ENCODE results near the gene IL32.

Gene IL32

DNA sequence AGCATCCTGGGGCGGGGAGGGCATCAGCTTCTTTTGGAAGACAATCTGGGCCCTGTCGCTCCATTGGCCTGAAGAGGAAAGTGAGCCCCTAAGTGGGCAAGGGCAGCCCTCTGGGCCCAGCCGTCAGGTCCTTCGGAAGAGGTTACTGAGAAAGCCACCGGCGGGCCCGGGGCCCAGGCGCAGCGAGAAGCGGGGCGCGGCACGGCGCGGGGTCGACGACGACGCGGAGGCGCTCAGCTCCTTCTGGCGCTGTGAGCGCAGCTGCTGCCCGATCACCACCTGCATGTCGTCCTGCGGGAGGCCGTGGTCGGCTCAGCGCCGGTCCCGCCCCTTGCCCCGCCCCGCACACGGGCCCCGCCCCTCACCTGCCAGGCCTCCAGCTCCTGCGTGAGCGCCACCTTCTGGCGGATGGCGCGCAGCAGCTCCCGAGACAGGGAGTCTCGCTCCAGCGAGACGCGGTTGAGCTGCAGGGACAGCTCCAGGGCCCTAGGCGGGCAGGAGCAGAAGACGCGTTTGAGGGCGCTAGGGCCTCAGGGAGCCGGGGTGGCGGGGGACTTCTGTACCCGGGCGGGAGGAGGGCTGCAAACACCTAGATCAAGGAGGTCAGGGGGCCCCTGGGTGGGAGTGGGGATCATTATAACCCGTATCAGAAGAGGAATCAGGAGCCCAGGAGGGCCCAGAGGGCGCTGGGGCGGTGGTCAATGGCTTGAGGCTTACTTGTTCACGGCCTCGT is 37.3 kb upstream of the IL32 start:
- peak; percentile 87 for DNase-seq (ENCODE audit: low spot score)

DNA sequence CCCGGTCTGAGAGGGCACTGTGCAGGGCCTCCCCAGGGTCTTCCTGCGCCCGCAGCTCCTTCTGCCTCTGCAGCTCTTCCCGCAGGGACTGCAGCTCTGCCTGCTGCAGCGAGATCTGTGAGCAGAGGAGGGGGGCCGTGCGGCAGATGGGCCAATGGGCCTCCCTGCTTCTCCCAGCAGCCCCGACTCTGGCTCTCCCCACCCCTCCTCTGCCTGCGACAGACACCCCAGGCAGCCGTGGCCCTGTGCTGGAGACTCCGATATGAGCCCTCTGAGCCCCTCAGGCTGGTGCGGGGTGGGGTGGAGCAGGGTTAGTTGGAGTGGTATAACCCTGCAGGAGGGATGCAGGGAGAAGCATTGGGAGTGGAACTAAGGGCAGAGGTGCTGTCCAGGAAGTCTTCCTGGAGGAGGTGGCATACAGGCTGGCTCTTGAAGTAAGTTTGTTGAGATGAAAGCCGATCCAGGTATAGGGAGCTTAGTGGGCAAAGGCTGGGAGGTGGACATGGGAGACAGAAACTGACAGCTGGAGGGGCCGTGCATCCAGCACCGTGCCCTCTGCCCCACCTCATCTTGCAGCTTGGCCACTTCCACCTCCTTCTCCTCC is 36.6 kb upstream of the IL32 start:
- no peak for DNase-seq (ENCODE audit: low spot score)

GRCh38 chr16:3029491-3030221 is 35.8 kb upstream of the IL32 start:
- DNase-seq (ENCODE audit: low spot score) = no peak

DNA sequence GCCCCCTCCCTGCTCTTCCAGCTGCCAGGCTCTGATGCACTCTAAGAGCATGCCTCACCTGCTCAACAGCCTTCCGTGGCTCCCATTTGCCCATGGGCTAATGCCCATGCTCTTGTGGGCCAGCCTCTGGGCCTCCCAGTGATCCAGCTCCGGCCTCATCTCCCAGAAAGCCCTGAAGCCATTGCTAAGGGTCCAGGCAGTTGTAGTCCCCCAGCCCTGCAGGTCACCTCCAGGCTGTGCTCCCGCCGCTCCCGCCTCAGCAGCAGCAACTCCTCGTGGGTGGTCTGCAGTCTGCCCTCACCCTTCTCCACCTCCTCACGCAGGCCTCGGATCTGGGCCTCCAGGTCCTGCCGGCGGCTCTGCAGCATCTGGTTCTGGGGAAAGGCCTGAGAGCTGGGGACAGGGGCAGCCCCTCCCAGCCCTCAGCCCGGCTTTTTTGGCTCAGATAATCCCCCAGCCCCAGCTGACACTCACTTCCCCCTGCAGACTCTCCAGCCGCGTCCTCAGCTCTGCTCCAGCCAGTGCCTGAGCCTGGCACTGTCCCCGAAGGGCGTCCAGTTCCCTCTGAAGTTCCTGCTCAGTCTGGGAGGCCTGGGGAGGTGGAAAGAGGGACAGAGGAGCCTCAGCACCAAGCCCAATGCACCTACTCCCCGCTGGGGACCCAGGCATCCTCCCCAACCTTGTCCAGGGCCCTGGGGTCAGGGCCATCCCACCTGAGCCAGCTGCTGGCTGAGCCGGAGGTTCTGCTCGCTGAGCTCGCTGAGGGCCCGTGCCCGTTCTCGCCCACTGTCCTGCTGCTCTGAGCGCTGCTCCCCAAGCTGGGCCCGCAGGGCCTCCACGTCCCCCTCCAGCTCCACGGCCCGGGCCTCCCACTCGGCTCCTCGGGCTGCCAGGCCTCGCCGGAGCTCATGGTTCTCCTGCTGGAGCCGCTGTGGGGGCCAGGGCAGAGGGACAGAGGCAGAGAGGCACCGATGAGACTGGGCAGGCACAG is 34.9 kb upstream of the IL32 start:
- DNase-seq (ENCODE audit: low spot score) = no peak

GRCh38 chr16:3032624-3033023 is 32.8 kb upstream of the IL32 start:
- no peak for DNase-seq (ENCODE audit: low spot score)

GRCh38 chr16:3035289-3035971 is 30.0 kb upstream of the IL32 start:
- DNase-seq (ENCODE audit: low spot score) = no peak

GRCh38 chr16:3035972-3036725 is 29.3 kb upstream of the IL32 start:
- DNase-seq (ENCODE audit: low spot score) = no peak

DNA sequence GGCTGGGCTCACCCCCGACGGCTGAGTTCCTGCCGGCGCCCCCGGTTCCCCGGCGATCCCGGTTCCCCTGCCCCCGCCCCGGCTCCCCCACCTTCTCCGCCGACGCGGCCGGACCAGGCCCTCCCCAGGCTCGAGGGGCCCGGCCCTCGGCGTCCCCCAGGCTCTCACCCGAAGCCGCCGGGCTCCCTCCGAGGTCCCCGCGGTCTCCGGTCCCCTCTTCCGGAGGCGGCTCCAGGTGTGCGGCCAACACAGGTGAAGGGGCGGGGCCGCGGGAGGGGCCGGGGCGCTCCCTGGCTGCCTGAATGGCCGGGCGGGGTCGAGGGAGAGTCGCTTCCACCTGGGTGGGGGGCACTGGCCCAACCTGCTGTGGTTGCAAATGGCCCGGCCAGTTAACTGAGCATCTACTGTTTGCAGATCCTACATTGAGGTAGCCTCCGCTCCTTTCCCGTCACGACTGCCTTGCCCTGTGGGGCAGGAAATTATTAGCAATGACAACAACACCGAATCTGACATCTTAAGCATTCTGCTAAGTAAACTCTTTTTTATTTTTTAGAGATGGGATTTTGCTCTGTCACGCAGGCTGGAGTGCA is 28.6 kb upstream of the IL32 start, which contains the start of gene BICDL2:
BICDL2 (minus strand) TSS at position 219 of the 590 bp plus-strand sequence. CDS start 1,448 bp downstream, outside the sequence.
- DNase-seq (ENCODE audit: low spot score) = no peak

DNA sequence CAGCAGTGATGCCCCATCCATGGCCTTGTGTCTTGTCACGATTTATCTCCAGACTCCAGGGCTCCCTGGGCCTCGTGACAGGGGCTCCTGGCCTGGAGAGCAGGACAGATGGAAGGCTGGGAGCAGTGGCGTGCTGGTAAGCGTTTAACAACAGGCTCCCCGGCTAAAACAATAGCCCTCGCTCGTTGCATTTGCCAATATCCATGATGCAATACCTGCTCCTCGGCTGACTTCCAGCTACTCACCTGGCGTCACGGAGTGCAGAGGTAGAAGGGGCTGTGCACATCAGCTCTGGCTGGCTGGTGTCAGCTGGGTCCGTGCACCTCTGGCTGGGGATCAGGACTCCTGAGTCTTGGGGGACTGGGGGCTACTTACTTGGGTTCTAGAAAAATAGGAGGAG is 27.2 kb upstream of the IL32 start:
- DNase-seq (ENCODE audit: low spot score) = no peak

GRCh38 chr16:3038896-3039295 is 26.5 kb upstream of the IL32 start:
- DNase-seq (ENCODE audit: low spot score) = no peak

DNA sequence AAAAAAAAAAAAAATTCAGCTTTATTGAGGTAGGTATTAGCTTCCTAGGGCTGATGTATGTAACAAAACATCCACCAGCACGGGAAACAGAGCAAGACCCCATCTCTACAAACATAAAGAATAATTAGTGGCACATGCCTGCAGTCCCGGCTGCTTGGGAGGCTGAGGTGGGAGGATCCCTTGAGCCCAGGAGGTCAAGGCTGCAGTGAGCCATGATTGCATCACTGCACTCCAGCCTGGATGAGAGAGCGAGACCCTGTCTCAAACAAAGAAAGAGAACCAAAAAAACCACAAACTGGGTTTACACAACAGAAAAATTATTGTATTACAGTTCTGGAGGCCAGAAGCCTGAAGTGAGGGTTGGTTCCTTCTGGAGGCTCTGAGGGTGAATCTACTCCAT is 23.1 kb upstream of the IL32 start:
- no peak for DNase-seq (ENCODE audit: low spot score)

GRCh38 chr16:3044708-3045107 is 20.7 kb upstream of the IL32 start:
- no peak for DNase-seq (ENCODE audit: low spot score)

- no peak for DNase-seq (ENCODE audit: low spot score)
Observed at GRCh38 chr16:3045758-3046640, 19.4 kb upstream of the IL32 start, which contains the start of gene MMP25. MMP25 (plus strand) TSS chr16:3046561; CDS start chr16:3046918, 357 bp downstream.

DNA sequence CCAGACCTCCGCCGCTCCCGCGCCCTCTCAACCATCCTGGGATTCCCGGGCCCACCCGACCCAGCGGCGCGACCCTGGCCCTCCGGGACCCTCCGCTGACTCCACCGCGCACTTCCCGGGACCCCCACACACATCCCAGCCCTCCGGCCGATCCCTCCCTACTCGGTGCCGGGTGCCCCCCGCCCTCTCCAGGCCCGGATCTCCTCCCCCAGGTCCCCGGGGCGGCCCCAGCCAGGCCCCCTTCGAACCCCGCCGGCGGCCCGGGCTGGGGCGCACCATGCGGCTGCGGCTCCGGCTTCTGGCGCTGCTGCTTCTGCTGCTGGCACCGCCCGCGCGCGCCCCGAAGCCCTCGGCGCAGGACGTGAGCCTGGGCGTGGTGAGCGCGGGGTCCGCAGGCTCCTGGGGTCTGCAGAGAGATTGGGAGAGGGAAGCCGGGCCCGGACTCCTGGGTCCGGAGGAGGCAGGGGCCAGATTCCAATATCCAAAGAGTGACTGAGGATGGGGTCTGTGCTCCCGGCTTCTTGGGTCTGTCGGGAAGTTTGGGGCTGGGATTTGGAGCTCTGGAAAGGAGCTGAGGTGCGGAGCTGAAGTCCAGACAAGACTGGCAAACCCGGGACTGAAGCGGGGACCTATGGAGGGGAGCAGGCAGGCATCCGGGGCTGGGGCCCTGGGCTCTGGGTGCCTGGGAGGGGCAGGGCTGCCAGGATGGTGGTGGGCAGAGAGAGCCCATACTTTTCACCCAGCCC is 18.6 kb upstream of the IL32 start:
- no peak for DNase-seq (ENCODE audit: low spot score)

GRCh38 chr16:3047387-3047720 is 18.1 kb upstream of the IL32 start:
- no peak for DNase-seq (ENCODE audit: low spot score)

DNA sequence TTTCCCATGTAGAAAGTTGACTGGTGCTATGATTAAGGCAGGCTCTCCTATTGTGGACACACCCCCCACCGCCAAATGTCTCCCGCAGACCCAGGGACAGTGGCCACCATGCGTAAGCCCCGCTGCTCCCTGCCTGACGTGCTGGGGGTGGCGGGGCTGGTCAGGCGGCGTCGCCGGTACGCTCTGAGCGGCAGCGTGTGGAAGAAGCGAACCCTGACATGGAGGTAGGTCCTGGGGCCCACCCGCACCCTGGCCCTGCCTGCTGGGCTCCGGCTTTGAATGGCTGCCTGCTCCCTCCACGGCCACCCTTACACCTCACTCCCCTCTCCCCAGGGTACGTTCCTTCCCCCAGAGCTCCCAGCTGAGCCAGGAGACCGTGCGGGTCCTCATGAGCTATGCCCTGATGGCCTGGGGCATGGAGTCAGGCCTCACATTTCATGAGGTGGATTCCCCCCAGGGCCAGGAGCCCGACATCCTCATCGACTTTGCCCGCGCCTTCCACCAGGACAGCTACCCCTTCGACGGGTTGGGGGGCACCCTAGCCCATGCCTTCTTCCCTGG is 15.4 kb upstream of the IL32 start:
- DNase-seq (ENCODE audit: low spot score) = no peak

- DNase-seq (ENCODE audit: low spot score) = no peak
Observed at GRCh38 chr16:3050487-3050886, 15.0 kb upstream of the IL32 start.

DNA sequence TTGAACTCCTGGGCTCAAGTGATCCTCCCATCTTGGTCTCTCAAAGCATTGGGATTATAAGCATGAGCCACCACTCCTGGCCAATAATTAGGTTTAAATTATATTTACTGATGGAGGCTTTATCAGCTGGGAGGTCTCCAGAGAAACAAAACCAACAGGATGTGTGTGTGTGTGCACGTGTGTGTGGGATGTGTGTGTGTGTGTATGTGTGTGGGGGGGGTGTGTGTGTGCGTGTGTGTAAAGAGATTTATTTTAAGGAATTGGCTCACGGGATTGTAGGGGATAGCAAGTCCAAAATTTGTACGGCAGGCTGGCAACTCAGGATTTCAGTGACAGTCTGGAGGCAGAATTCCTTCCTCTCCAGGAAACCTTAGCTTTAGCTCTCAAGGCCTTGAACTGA is 14.4 kb upstream of the IL32 start:
- DNase-seq (ENCODE audit: low spot score) = no peak
